Middle frontal gyrus (tissue), 1 donor: ENCODE data around the gene USP7.
"Not testable (repeated sequence)": the region's sequence is repeated elsewhere in the genome, so short reads cannot be mapped to it uniquely, and the experiment has no call there.

Source experiments
- DNase-seq: peaks from one replicate; pipeline ENCODE4 v3.0.0-alpha.2; 2015; ENCODE audit warnings: low spot score; ENCODE audit errors: extremely low spot score

The USP7 gene

GRCh38 chr16:8972843-8973586, 9.3 kb upstream of the USP7 start:
- no peak for DNase-seq

- DNase-seq, result no peak
Measured at GRCh38 chr16:8971416-8971815, 7.7 kb upstream of the USP7 start.

- DNase-seq, result not testable (repeated sequence)
Measured at GRCh38 chr16:8969202-8969897, 5.6 kb upstream of the USP7 start.

- DNase-seq, result not testable (repeated sequence)
Measured at GRCh38 chr16:8968054-8968453, 4.3 kb upstream of the USP7 start.

- no peak for DNase-seq
Measured at GRCh38 chr16:8967132-8967821, 3.6 kb upstream of the USP7 start.

GRCh38 chr16:8966817-8967131, 3.1 kb upstream of the USP7 start:
- no peak for DNase-seq

- no peak for DNase-seq
Measured at GRCh38 chr16:8964462-8964861, 756 bp upstream of the USP7 start.

- no peak for DNase-seq
Measured at GRCh38 chr16:8963010-8963820, 491 bp downstream of the USP7 start.

- no peak for DNase-seq
Measured at GRCh38 chr16:8962393-8963009, 1.2 kb downstream of the USP7 start.

GRCh38 chr16:8961811-8962390, 1.8 kb downstream of the USP7 start:
- no peak for DNase-seq

- DNase-seq, result no peak
Measured at GRCh38 chr16:8960788-8961109, 3.0 kb downstream of the USP7 start.

- no peak for DNase-seq
Measured at GRCh38 chr16:8959921-8960787, 3.6 kb downstream of the USP7 start.

- no peak for DNase-seq
Measured at GRCh38 chr16:8958344-8959167, 5.2 kb downstream of the USP7 start.

- DNase-seq, result no peak
Measured at GRCh38 chr16:8957509-8958157, 6.1 kb downstream of the USP7 start.

GRCh38 chr16:8957063-8957397, 6.7 kb downstream of the USP7 start:
- DNase-seq, result no peak

GRCh38 chr16:8956265-8957062, 7.2 kb downstream of the USP7 start:
- DNase-seq, result no peak

- DNase-seq, result no peak
Measured at GRCh38 chr16:8955828-8956227, 7.9 kb downstream of the USP7 start.

GRCh38 chr16:8953064-8953463, 10.6 kb downstream of the USP7 start:
- DNase-seq, result no peak
